Stimulated activated CD8-positive, alpha-beta memory T cell treated with anti-CD3 and anti-CD28 coated beads, Interleukin-12 subunit alpha, Interleukin-12 subunit beta, amount 100 ng/mL, for 24 hours (primary cell): ENCODE results near the gene GP9.
"Not testable (repeated sequence)": the region's sequence is repeated elsewhere in the genome, so short reads cannot be mapped to it uniquely, and the experiment has no call there.

Experiments used
- DNase-seq: peaks from one replicate; pipeline ENCODE4 v3.0.0-alpha.2; 2020; ENCODE audit errors: extremely low read depth

Gene GP9

DNA sequence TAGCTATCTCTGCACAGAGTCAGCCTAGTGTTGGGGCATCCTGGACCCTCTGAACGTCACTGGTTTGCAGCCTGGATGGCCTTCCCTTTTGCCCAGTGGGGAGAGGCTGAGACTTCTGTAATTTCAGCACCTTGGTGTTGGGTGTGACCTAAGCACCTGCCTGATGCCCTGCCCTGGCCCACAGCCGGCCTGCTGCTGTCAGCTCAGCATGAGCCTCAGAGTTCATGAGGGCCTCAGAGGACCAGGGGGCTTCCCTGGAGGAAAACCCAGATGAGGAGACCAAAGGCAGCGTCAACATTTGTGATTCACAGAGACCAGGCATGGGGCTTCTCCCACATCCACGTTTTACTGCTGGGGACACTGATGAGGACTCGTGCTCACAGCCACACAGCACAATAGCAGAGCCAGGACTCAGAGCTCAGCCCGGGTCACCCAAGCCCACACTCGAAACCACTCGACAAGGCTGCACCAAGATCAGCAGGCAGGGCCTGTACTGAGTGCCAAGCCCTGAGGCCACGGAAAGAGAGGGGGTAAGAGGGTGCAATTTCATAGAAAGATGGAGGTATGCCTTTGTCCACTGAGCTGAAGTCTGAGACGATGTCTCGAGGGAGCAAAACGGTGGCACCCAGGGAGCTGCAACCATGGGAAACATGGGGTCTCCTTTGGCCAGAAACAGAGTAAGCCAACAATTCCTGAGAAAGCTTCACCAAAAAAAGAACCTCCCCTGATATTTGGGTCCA, 9.9 kb upstream of the GP9 start:
- no peak for DNase-seq

DNA sequence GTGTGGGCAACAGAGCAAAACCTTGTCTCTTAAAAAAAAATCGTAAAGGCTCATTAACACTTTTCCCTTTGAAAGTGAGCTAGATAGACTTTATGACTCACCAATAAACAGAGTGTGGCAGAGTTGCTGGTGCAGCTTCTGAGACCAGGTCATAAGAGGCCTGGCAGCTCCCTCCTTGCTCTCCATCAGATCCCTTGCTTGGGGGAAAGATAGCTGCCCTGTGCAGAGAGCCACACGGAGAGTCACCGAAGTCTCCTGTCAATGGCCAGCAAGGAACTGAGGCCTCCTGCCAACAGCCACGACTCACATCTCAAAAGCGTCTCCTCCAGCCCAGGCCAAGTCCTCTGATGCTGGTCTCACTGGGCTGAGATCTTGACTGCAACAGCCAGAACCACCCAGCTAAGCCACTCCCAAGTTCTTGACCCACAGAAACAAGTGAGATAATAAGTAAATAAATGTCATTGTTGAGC, 8.7 kb upstream of the GP9 start:
- DNase-seq, result no peak

DNA sequence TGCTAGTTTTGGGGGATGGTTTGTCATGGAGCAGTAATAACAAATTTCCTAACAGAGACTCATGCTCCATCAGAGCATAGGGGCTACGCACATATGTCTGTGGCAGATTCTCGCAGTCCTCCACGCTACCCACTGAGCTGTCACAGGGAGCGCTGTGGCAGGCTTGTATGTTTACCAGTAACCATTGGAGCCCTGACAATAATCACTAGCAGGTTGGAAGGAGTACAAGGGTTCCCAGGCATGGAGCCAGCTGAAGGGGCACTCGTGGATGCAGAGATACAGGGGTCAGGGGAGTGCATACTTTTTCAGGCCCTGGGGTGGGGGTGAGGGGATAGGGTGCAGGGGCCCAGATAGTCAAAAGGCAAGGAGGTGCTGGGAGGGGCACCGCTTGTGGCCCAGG, 7.9 kb upstream of the GP9 start:
- DNase-seq, result no peak

DNA sequence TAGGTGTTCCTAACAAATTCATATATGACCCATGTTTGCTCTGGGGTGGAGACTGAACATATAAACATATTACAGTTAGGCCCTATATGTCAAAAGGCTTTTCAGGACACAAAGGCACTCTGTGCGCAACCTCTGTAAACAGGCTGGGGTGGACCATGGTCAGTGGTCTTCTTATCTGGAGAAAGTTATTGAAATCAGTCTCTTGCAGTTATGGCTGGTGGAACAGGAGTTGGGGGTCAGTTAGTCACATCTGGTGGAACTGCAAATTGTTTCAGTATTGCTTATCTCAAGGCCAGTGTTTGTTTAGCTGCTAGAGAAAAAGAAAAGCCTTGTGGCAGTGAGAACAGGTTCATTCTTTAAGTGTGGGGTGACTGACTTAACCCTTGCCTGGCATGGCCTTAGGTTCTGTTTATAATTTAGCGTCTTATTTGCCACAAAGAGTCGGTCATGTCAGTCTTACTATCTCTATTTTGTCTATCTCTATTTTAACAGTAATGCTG, 5.9 kb upstream of the GP9 start:
- no peak for DNase-seq

DNA sequence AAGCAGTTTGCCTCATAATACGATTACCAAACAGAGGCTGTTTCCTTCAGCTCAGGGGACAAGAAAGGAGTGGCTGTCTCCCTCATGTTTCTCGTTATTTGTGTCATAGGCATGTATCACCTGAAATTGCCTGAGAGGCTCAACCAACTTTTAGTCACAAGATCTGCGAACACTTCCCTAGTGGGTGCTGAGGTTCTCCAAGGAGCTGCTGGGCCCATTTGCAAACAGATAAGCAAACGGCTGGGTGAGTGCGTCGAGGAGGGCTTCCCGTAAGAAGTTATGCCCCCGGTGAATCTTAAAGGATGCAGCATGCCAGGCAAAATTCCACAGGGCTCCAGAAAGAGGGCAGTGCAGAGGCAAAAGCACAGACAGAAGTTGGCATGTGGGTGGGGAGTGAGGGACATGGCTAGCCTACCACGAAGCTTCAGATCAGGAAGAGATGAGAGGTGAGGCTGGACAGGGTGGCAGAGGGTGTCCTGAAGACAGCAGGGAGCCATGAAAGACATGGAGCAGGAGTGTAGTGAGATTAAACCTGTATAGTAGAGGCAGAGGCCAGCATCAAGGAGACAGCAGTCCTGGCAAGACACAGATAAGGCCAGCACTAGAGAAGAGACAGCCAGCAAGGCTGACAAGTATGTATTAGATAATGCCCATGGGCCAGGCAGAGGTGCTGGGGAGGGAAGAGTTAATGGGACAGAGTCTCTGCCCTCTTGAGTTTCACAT, 4.0 kb upstream of the GP9 start:
- DNase-seq, result no peak

DNA sequence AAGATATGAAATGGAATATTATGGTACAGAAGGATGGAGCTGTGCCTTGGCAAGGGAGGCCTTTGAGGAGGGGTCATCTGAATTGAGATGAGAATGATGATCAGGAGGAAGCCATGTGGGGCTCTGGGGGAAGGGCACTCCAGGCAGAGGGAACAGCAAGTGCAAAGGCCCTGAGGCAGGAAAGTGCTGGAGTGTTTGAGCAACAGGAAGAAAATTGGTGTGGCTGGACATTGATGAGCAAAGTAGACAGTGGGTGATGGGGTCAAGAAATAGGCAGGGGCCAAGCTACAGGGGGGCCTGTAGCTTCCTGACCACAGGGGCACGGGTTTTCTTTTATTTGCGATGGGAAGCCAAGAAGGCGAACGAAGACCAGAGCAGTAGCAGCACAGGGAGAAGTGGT, 3.3 kb upstream of the GP9 start:
- no peak for DNase-seq

DNA sequence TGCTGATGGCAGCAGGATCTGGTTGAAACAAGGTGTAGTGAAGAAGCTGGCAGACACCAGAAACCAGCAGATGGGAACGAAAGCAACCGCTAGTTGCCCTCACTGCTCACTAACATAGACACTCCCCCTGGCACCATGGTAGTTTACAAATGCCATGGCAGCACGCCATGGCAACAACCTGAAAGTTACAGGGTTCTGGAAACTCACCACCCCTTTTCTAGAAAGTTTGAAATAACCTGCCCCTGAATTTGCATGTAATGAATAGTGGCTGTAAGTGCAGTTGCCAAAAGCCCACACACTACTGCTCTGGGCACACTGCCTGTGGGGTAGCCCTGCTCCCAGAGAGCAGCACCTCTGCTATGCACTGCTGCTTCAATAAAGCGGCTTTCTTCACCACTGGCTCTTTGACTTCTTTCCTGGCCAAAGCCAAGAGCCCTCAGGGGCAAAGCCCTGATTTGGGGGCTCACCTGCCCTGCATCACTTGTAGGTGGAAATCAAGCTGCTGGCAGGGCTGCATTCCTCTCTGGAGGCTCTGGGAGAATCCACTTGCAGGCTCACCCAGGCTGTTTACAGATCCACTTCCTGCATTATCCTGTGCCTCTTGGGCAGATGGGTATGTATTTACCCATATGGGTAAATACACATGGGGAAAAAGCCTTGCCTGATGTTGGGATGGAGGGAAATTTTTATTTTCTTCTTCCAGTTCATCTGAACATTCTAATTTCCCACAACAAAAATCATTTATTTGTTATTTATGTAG, 2.0 kb upstream of the GP9 start:
- no peak for DNase-seq

DNA sequence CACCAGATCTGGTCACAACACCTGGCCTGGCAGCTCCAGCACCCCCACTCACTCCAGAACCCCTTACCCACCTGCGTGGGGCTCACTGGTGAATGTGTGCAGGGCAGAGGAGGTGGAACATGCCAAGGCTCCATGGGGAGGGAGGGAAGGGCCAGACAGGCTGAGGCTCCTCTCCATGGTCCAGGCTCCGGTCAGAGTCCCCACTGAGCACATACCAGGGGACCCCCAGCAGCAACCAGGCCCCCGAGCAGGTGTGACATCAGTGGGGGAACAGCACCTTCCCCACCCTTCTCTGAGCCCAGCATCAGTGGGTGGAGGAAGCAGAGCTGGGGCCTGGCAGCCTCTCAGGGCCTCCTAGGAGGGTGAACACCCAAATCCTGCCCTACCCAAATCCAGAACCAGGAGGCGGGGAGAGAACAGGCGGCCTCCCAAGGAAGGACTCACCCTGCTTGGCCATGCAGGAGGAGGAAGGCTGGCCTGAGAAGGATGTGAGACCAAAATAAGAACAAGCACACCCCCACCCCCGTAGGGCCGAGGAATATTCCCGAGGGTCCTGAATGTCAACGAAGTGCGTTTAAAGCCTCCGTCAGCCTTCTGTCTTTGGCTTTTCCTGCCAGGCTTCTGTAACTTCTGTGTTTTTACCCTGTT, 1.1 kb upstream of the GP9 start:
- no peak for DNase-seq

DNA sequence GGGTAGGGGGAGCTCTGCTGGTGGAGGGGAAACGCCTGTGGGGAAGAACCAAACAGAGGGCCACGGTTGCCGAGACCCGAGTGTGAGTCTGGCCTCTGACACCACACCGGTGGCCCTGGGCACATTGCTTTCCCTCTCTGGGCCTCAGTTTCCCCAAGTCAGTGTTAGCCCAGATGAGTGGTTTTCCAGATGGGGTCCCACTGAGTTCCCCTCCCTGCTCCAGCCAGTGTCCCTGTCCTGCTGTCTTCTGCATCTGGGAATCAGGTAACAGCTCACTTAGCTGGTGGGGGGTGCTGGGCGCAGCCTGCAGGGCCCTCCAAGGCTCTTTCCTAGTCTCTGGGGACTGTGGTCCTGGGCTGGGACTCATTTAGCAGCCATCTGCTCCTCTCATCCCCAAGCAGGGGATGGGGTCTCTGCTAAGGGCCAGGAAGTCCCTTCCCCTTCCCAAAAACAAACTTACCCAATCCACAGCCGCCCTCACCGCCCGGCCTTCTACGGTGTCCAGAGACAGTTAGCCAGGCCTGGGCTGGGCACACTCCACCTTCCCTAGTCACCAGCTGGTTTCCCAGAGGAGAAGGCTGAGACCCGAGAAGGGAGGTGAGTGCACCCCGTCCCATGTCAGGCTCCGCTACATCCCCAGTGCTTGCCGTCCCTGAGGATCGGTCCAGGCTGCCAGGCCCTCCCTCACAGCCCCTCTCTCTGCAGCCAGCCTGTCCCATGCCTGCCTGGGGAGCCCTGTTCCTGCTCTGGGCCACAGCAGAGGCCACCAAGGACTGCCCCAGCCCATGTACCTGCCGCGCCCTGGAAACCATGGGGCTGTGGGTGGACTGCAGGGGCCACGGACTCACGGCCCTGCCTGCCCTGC, 676 bp downstream of the GP9 start:
- no peak for DNase-seq

DNA sequence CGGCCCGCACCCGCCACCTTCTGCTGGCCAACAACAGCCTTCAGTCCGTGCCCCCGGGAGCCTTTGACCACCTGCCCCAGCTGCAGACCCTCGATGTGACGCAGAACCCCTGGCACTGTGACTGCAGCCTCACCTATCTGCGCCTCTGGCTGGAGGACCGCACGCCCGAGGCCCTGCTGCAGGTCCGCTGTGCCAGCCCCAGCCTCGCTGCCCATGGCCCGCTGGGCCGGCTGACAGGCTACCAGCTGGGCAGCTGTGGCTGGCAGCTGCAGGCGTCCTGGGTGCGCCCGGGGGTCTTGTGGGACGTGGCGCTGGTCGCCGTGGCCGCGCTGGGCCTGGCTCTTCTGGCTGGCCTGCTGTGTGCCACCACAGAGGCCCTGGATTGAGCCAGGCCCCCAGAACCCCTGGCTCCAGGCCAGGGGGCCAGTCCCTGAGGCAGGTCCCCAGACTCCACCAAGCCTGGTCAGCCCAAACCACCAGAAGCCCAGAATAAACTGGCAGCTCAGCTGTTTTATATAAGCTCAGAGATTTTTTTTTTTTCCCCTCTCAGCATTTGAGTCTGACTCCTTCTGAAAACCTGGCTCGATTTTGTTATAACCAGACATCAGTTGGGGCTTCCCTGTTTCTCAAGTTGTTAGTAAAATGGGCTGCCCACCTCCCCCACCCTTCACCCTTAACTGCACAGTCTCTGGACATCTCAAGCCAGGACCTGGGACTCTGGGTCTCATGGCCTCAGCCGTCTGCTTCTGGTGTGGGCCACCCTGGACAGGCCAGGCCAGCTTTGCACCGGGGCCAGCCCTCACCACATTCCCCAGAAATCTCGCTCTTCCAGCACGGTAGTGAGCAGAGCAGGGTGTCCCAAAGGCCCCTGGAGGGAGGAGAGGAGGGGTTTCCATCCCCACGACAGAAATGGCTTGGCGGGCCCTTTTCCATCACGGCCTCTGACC, 1.6 kb downstream of the GP9 start:
- DNase-seq, result no peak

DNA sequence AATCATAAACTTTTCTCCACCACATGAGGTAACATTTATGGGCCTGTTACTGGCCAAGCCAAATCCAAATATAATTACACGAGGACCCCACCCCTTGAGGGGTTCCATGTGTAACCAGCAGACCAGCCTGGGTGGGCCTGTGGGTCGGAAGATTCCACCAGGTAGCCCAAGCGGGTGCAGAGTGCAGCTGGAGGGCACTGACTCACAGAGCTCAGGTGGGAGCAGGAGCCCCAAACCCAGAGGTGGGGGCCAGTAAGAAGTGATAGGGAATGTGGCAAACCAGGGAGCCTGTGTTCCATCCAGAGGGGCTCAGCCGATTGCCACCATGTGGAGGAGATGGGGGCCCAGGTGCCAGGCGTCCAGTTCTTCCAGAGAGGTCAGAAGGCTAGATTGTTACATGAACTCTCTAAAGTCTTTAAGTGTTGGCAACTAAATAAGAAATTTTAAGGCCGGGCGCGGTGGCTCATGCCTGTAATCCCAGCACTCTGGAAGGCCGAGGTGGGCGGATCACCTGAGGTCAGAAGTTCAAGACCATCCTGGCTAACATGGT, 2.6 kb downstream of the GP9 start:
- no peak for DNase-seq

DNA sequence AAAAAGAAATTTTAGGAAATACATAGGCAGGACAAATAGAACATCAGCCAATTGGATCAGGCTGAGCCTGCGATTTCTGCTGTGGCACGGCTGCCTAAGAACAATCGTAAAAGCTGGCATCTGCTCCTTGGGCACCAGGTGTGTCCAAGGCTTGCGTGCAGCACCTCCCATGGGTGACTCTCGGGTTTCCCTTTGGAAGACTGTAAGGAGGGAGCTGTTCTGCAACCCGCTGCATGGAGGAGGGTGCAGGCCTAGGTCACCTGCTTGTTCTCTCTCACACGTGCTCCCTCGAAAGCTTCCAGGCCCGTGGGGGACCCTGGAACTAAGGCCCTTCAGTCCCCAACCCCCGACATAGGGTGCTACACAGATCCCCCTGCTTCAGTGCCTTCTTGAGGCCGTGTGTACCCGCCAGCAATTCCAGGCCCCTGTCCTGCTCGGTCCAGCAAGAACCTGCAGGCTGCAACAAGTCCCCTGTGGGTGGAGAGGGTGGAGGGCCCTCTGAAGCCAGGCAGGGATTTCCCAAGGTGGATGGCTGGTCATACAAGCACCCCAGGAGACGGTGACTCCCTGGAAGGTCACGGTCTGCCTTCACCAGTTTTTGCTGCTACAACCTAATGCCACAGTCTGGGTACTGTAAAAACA, 3.4 kb downstream of the GP9 start:
- DNase-seq, result no peak

DNA sequence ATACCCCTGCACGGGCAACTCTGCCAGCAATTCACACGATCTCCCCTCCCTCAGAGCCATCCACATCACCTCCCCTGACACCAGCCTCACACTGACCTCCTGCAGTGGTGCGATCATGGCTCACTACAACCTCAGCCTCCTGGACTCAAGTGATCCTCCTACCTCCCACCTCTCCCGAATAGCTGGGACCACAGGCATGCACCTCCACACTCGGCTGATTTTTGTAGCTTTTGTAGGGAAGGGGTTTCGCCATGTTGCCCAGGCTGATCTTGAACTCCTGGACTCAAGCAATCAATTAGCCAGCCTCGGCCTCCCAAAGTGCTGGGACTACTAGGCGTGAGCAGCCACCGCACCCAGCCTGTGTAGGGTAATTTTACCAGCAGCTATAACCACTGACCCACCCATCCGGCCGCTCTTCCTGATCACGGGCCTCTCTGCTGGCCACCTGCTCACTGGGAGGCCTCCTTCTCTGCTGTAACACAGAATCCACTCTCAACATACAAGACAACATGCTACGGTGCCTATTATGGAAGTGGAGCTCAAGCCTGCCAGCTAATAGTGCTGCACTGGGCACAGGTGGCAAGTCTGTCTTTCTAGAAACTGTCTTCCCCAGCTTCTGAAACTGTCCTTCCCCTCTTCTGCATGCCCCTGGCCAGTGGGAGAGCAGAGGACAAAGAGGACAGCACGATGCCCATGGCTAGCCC, 4.6 kb downstream of the GP9 start:
- no peak for DNase-seq

DNA sequence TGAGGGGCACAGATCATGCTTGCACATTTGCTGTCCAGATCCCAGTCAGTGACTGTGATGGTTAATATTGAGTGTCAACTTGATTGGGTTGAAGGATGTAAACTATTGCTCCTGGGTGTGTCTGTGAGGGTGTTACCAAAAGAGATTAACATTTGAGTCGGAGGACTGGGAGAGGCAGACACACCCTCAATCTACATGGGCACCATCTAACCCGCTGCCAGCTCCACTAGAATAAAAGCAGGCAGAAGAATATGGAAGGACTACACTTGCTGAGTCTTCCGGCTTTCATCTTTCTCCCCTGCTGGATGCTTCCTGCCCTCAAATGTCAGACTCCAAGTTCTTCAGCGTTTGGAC, 5.1 kb downstream of the GP9 start:
- no peak for DNase-seq

DNA sequence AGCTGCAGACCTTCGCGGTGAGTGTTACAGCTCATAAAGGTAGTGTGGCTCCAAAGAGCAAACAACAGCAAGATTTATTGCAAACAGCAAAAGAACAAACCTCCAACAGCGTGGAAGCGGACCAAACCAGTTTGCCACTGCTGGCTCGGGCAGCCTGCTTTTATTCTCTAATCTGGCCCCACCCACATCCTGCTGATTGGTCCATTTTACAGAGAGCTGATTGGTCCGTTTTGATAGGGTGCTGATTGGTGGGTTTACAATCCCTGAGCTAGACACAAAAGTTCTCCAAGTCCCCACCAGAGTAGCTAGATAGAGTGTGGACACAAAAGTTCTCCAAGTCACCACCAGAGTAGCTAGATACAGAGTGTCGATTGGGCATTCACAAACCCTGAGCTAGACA, 7.1 kb downstream of the GP9 start:
- DNase-seq, result not testable (repeated sequence)

DNA sequence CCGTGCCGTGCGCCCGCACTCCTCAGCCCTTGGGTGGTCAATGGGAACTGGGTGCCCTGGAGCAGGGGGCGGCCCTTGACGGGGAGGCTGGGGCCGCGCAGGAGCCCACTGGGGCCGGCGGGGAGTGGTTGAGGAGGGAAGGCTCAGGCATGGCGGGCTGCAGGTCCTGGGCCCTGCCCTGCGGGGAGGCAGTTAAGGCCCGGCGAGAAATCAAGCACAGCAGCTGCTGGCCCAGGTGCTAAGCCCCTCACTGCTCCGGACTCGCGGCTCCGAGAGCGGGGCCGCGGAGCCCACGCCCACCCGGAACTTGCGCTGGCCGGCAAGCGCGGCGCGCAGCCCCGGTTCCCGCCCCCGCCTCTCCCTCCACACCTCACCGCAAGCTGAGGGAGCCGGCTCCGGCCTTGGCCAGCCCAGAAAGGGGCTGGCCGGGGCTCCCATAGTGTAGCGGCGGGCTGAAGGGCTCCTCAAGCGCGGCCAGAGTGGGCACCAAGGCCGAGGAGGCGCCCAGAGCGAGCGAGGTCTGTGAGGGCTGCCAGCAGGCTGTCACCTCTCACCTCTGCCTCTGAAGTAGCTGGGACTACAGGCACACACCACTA, 7.8 kb downstream of the GP9 start:
- DNase-seq, result no peak

DNA sequence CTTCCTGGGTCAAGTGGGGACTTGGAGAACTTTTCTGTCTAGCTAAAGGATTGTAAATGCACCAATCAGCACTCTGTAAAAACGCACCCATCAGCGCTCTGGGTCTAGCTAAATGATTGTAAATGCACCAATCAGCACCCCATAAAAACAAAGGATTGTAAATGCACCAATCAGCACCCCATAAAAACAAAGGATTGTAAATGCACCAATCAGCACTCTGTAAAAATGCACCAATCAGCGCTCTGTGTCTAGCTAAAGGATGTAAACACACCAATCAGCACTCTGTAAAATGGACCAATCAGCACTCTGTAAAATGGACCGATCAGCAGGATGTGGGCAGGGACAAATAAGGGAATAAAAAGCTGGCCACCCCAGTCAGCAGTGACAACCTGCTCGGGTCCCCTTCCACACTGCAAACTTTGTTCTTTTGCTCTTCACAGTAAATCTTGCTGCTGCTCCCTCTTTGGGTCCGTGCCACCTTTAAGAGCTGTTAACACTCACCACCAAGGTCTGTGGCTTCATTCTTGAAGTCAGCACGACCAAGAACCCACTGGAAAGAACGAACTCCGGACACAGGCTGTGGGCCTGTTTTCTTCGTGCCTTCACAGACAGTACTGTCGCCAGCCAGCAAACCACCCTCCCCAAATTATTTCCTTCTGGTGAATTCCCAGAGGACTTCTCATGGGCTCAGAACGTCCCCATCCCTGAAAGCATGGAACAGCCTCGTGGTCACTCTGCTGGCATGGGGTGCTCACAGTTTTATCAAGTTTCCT, 8.9 kb downstream of the GP9 start:
- not testable (repeated sequence) for DNase-seq
